ENCODE results near the gene AGPAT2.

AGPAT2 gene

DNA sequence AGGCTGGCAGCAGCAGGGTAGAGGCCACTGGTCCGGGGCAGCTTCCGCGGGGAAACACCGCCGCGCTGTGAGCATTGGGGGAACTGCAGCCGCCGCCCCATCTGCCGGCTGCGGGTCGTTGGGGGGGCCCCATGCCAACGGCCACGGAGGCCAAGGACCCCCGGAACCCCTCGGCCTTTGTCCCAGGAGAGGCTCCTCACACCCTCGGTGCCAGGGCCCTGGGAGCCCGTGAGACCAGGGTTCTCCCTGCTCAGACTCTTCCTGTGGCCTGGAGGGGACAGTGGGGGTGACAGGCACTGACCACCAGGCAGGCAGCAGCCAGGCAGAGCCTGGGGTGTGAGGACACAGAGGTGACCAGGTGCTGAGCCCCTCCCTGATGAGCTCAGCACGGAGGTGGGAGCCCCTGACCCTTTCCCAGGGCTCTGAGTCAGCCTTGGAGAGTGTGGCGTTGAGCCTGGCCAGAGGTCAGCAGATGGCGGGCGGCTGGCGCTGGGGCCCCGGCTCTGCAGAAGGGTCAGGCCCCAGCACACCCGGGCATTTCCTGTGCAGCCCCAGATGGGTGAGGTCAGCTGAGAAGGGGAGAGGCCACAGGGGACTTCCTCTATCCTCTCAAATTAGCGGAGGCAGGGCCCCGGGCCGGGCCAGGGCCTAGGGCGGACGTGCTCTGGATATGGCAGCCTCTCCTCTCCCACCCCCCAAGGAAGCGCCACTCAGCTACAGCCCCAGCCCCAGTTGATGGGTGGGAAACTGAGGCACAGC, 42.5 kb downstream of the AGPAT2 start:
- Histone ChIP-seq H3K36me3 (ENCODE audit: control insufficient read depth in 1 of 2, insufficient read depth in 2 of 2, low read length in 2 of 2) (no peaks in the 10 kb centered on the region), H2BK5ac (ENCODE audit: low read depth, low read length, poor library complexity) (no peak overlapping the region), H3K79me1 (ENCODE audit: low read length) (no peaks in the 10 kb centered on the region), H2BK12ac (ENCODE audit: low read length) (no peak overlapping the region), H3K4ac (ENCODE audit: low read depth, low read length) (no peak overlapping the region), H3K27ac (ENCODE audit: low read depth, low read length) (no peak overlapping the region), H3K9ac (ENCODE audit: low read length) (no peak overlapping the region), H3K18ac (ENCODE audit: low read length) (peak overlapping the region; percentile 30), H3K14ac (ENCODE audit: low read length) (no peak overlapping the region), H4K91ac (ENCODE audit: low read depth, low read length) (no peak overlapping the region), H3K9me3 (ENCODE audit: insufficient read depth, low read depth, low read length) (no peaks in the 10 kb centered on the region), H3K4me1 (ENCODE audit: control insufficient read depth in 1 of 2, insufficient read depth in 2 of 2, low read length in 2 of 2) (peaks cover 4 to 12% of the 10 kb centered on the region in 2 experiments), H2BK120ac (ENCODE audit: insufficient read depth, low read length, poor library complexity) (no peak overlapping the region), H3K23ac (ENCODE audit: low read length) (no peak overlapping the region), H4K12ac (ENCODE audit: low read depth, low read length) (no peak overlapping the region), H3K27me3 (ENCODE audit: insufficient read depth, low read length) (no peaks in the 10 kb centered on the region), H3K4me2 (ENCODE audit: low read length) (peak overlapping the region; percentile 34), H3K79me2 (ENCODE audit: control insufficient read depth, insufficient read depth, low read length, poor library complexity) (no peaks in the 10 kb centered on the region), H3K4me3 (ENCODE audit: low read depth, low read length) (no peak overlapping the region), H4K8ac (ENCODE audit: low read depth, low read length) (no peak overlapping the region), H2AK5ac (ENCODE audit: low read length) (no peak overlapping the region), H2AFZ (ENCODE audit: insufficient read depth, low read length, poor library complexity) (no peak overlapping the region)
- DNase-seq: peak; percentile 48 to 50
- no CpG with 5 or more reads among the region's 30 CpGs for WGBS (ENCODE audit: extremely low coverage, insufficient coverage, insufficient read length)

DNA sequence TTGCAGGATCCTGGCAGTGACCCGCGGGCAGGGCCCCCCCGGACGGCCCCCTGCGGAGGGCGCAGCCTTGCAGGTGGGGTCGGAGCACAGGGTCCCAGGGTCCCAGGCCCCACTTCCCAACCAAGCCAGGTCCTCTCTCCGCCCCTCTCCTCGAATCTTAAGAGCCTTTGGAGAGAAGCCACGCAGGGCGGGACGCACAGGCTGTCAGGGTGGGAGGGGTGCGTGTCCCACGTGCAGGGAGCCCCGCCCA, 43.0 kb downstream of the AGPAT2 start:
- H3K4me3 ChIP-seq (ENCODE audit: low read depth, low read length): no peak overlapping the region

GRCh38 chr9:136643596-136644342, 43.5 kb downstream of the AGPAT2 start:
- no peak overlapping the region for H2BK5ac ChIP-seq (ENCODE audit: low read depth, low read length, poor library complexity)
- H3K27ac ChIP-seq (ENCODE audit: low read depth, low read length): no peak overlapping the region
- H3K23ac ChIP-seq (ENCODE audit: low read length): no peak overlapping the region
- no peaks in the 10 kb centered on the region for H3K27me3 ChIP-seq (ENCODE audit: insufficient read depth, low read length)
- H3K79me2 ChIP-seq (ENCODE audit: control insufficient read depth, insufficient read depth, low read length, poor library complexity): no peaks in the 10 kb centered on the region
- no peak overlapping the region for H3K4ac ChIP-seq (ENCODE audit: low read depth, low read length)
- no peak overlapping the region for H3K9ac ChIP-seq (ENCODE audit: low read length)
- no peaks in the 10 kb centered on the region for H3K79me1 ChIP-seq (ENCODE audit: low read length)
- peaks cover 4 to 12% of the 10 kb centered on the region in 2 experiments for H3K4me1 ChIP-seq (ENCODE audit: control insufficient read depth in 1 of 2, insufficient read depth in 2 of 2, low read length in 2 of 2)
- H3K36me3 ChIP-seq (ENCODE audit: control insufficient read depth in 1 of 2, insufficient read depth in 2 of 2, low read length in 2 of 2): no peaks in the 10 kb centered on the region
- H3K9me3 ChIP-seq (ENCODE audit: insufficient read depth, low read depth, low read length): no peaks in the 10 kb centered on the region
- no peak overlapping the region for H4K91ac ChIP-seq (ENCODE audit: low read depth, low read length)
- WGBS (ENCODE audit: extremely low coverage, insufficient coverage, insufficient read length): no CpG with 5 or more reads among the region's 31 CpGs
- H3K14ac ChIP-seq (ENCODE audit: low read length): no peak overlapping the region
- no peak overlapping the region for H2BK12ac ChIP-seq (ENCODE audit: low read length)
- no peak overlapping the region for H3K4me2 ChIP-seq (ENCODE audit: low read length)
- no peak overlapping the region for H4K12ac ChIP-seq (ENCODE audit: low read depth, low read length)
- no peak overlapping the region for H4K8ac ChIP-seq (ENCODE audit: low read depth, low read length)
- H3K4me3 ChIP-seq (ENCODE audit: low read depth, low read length): no peak overlapping the region
- no peak overlapping the region for H2AFZ ChIP-seq (ENCODE audit: insufficient read depth, low read length, poor library complexity)
- H3K18ac ChIP-seq (ENCODE audit: low read length): no peak overlapping the region
- peak in 1 of 2 donors; percentile 33 for DNase-seq
- no peak overlapping the region for H2AK5ac ChIP-seq (ENCODE audit: low read length)
- H2BK120ac ChIP-seq (ENCODE audit: insufficient read depth, low read length, poor library complexity): no peak overlapping the region

More for the DNA sequence above, 43.0 kb downstream of the AGPAT2 start:
- Histone ChIP-seq H3K23ac (ENCODE audit: low read length) (no peak overlapping the region), H4K91ac (ENCODE audit: low read depth, low read length) (no peak overlapping the region), H3K14ac (ENCODE audit: low read length) (no peak overlapping the region), H2BK5ac (ENCODE audit: low read depth, low read length, poor library complexity) (no peak overlapping the region), H3K4me1 (ENCODE audit: control insufficient read depth in 1 of 2, insufficient read depth in 2 of 2, low read length in 2 of 2) (peaks cover 4 to 12% of the 10 kb centered on the region in 2 experiments), H3K79me2 (ENCODE audit: control insufficient read depth, insufficient read depth, low read length, poor library complexity) (no peaks in the 10 kb centered on the region), H3K27ac (ENCODE audit: low read depth, low read length) (no peak overlapping the region), H3K18ac (ENCODE audit: low read length) (no peak overlapping the region), H3K9ac (ENCODE audit: low read length) (no peak overlapping the region), H3K27me3 (ENCODE audit: insufficient read depth, low read length) (no peaks in the 10 kb centered on the region), H3K4ac (ENCODE audit: low read depth, low read length) (no peak overlapping the region), H3K4me2 (ENCODE audit: low read length) (no peak overlapping the region), H3K79me1 (ENCODE audit: low read length) (no peaks in the 10 kb centered on the region), H3K9me3 (ENCODE audit: insufficient read depth, low read depth, low read length) (no peaks in the 10 kb centered on the region), H2BK120ac (ENCODE audit: insufficient read depth, low read length, poor library complexity) (no peak overlapping the region), H4K8ac (ENCODE audit: low read depth, low read length) (no peak overlapping the region), H2AFZ (ENCODE audit: insufficient read depth, low read length, poor library complexity) (no peak overlapping the region), H2BK12ac (ENCODE audit: low read length) (no peak overlapping the region), H2AK5ac (ENCODE audit: low read length) (no peak overlapping the region), H4K12ac (ENCODE audit: low read depth, low read length) (no peak overlapping the region), H3K36me3 (ENCODE audit: control insufficient read depth in 1 of 2, insufficient read depth in 2 of 2, low read length in 2 of 2) (no peaks in the 10 kb centered on the region)
- no peak for DNase-seq
- no CpG with 5 or more reads among the region's 15 CpGs for WGBS (ENCODE audit: extremely low coverage, insufficient coverage, insufficient read length)

DNA sequence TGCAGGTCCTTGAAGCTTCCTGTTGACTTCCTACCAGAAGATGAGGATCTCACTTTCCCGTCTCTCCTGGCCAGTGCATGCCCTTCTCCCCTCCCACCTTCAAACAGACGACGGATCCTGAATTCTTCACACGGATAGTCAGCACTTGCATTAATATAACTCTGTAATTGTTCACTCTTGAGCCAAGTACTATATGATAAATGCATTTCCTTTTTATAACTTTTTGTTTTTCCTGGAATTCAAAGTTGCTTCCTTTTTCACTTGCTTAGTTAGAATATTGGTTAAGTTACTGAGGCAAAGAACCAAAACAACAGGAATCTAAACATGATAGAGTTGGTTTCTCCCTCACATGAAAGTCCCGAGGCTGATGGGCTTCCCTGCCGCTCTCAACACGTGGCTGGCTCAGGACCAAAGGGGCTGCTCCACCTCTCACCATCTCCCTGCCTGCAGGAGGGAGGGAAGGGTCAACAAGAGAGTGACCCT, 44.8 kb downstream of the AGPAT2 start:
- no peaks in the 10 kb centered on the region for H3K27me3 ChIP-seq (ENCODE audit: insufficient read depth, low read length)
- no peak overlapping the region for H2BK5ac ChIP-seq (ENCODE audit: low read depth, low read length, poor library complexity)
- H3K27ac ChIP-seq (ENCODE audit: low read depth, low read length): no peak overlapping the region
- no peak overlapping the region for H3K4me2 ChIP-seq (ENCODE audit: low read length)
- H3K9me3 ChIP-seq (ENCODE audit: insufficient read depth, low read depth, low read length): no peaks in the 10 kb centered on the region
- no peak overlapping the region for H3K4me3 ChIP-seq (ENCODE audit: low read depth, low read length)
- H3K79me2 ChIP-seq (ENCODE audit: control insufficient read depth, insufficient read depth, low read length, poor library complexity): no peaks in the 10 kb centered on the region
- H3K14ac ChIP-seq (ENCODE audit: low read length): no peak overlapping the region
- H4K8ac ChIP-seq (ENCODE audit: low read depth, low read length): no peak overlapping the region
- H2AK5ac ChIP-seq (ENCODE audit: low read length): no peak overlapping the region
- H3K9ac ChIP-seq (ENCODE audit: low read length): no peak overlapping the region
- no CpG with 5 or more reads among the region's 7 CpGs for WGBS (ENCODE audit: extremely low coverage, insufficient coverage, insufficient read length)
- no peak for DNase-seq
- H3K23ac ChIP-seq (ENCODE audit: low read length): no peak overlapping the region
- H4K91ac ChIP-seq (ENCODE audit: low read depth, low read length): no peak overlapping the region
- H3K18ac ChIP-seq (ENCODE audit: low read length): no peak overlapping the region
- H2BK12ac ChIP-seq (ENCODE audit: low read length): no peak overlapping the region
- peaks cover 4 to 12% of the 10 kb centered on the region in 2 experiments for H3K4me1 ChIP-seq (ENCODE audit: control insufficient read depth in 1 of 2, insufficient read depth in 2 of 2, low read length in 2 of 2)
- H3K79me1 ChIP-seq (ENCODE audit: low read length): no peaks in the 10 kb centered on the region
- H4K12ac ChIP-seq (ENCODE audit: low read depth, low read length): no peak overlapping the region
- no peak overlapping the region for H3K4ac ChIP-seq (ENCODE audit: low read depth, low read length)
- no peak overlapping the region for H2BK120ac ChIP-seq (ENCODE audit: insufficient read depth, low read length, poor library complexity)
- no peak overlapping the region for H2AFZ ChIP-seq (ENCODE audit: insufficient read depth, low read length, poor library complexity)
- no peaks in the 10 kb centered on the region for H3K36me3 ChIP-seq (ENCODE audit: control insufficient read depth in 1 of 2, insufficient read depth in 2 of 2, low read length in 2 of 2)
